Mesenchymal stem cell (in vitro differentiated cells and primary cell): ENCODE results near the gene MTPN.

Experiments used
- DNase-seq: peaks from one replicate; pipeline ENCODE4 v3.0.0-alpha.2; 2013
- H2AFZ ChIP-seq: one replicate; pipeline ENCODE4 v1.6.1; 2013; ENCODE audit warnings: low read depth, mild to moderate bottlenecking, control low read depth, inconsistent platforms, low read length, moderate library complexity
- H2AK5ac ChIP-seq: 2 replicates; pipeline ENCODE4 v1.6.1; 2013; ENCODE audit warnings: low read length, moderate library complexity, mild to moderate bottlenecking, inconsistent platforms; ENCODE audit not compliant: severe bottlenecking
- H2BK120ac ChIP-seq: one replicate; pipeline ENCODE4 v1.6.1; 2013; ENCODE audit warnings: low read depth, mild to moderate bottlenecking, inconsistent platforms, low read length, moderate library complexity
- H2BK12ac ChIP-seq, 2 experiments: one replicate each; pipeline ENCODE4 v1.6.1; 2013; ENCODE audit warnings: inconsistent platforms in 2 of 2, low read length in 2 of 2, mild to moderate bottlenecking in 2 of 2, moderate library complexity in 2 of 2, control low read depth in 1 of 2
- H2BK15ac ChIP-seq: one replicate; pipeline ENCODE4 v1.6.1; 2013; ENCODE audit warnings: mild to moderate bottlenecking, low read depth, inconsistent platforms; ENCODE audit not compliant: poor library complexity, severe bottlenecking
- H2BK5ac ChIP-seq: 2 replicates; pipeline ENCODE4 v1.6.1; 2013; ENCODE audit warnings: low read depth, mild to moderate bottlenecking, low read length, control low read depth, inconsistent platforms; ENCODE audit not compliant: poor library complexity, severe bottlenecking
- H3K14ac ChIP-seq, 2 experiments: one replicate each; pipeline ENCODE4 v1.6.1; 2013; ENCODE audit warnings: inconsistent platforms in 2 of 2, low read length in 2 of 2, control low read depth in 1 of 2, mild to moderate bottlenecking in 1 of 2, moderate library complexity in 1 of 2
- H3K18ac ChIP-seq, 2 experiments: one replicate each; pipeline ENCODE4 v1.6.1; 2013; ENCODE audit warnings: inconsistent platforms in 2 of 2, low read length in 2 of 2, control low read depth in 1 of 2, low read depth in 1 of 2, mild to moderate bottlenecking in 1 of 2
- H3K23ac ChIP-seq, 2 experiments: one replicate each; pipeline ENCODE4 v1.6.1; 2013; ENCODE audit warnings: inconsistent platforms in 2 of 2, low read length in 2 of 2, mild to moderate bottlenecking in 2 of 2, moderate library complexity in 2 of 2, control low read depth in 1 of 2
- H3K27ac ChIP-seq: 2 replicates; pipeline ENCODE4 v1.5.1; 2013; ENCODE audit warnings: mild to moderate bottlenecking, moderate library complexity, low read length, control low read depth, inconsistent platforms; ENCODE audit not compliant: poor library complexity, severe bottlenecking
- H3K27me3 ChIP-seq, 2 experiments: 2 replicates each; pipeline versions ENCODE4 v1.6.1 to v1.7.0; 2013; ENCODE audit warnings: low read length in 2 of 2, mild to moderate bottlenecking in 2 of 2, moderate library complexity in 2 of 2, control low read depth in 1 of 2, inconsistent platforms in 1 of 2; ENCODE audit not compliant: control insufficient read depth in 1 of 2, insufficient read depth in 1 of 2
- H3K36me3 ChIP-seq, 2 experiments: 2 replicates each; pipeline versions ENCODE4 v1.6.1 to v1.7.0; 2013; ENCODE audit warnings: low read length in 2 of 2, control low read depth in 1 of 2, inconsistent platforms in 1 of 2, low read depth in 1 of 2, mild to moderate bottlenecking in 1 of 2; ENCODE audit not compliant: insufficient read depth in 2 of 2, control insufficient read depth in 1 of 2
- H3K4ac ChIP-seq, 2 experiments: one replicate each; pipeline ENCODE4 v1.6.1; 2013; ENCODE audit warnings: inconsistent platforms in 2 of 2, low read length in 2 of 2, mild to moderate bottlenecking in 2 of 2, moderate library complexity in 2 of 2, control low read depth in 1 of 2, low read depth in 1 of 2
- H3K4me1 ChIP-seq: 2 replicates; pipeline ENCODE4 v1.6.1; 2013; ENCODE audit warnings: low read depth, low read length, control low read depth; ENCODE audit not compliant: control insufficient read depth, insufficient read depth
- H3K4me2 ChIP-seq: 2 replicates; pipeline ENCODE4 v1.6.1; 2013; ENCODE audit warnings: low read length, mild to moderate bottlenecking, inconsistent platforms; ENCODE audit not compliant: poor library complexity, severe bottlenecking
- H3K4me3 ChIP-seq, 2 experiments: 2 replicates each; pipeline versions ENCODE4 v1.5.1 to v1.7.0; 2013; ENCODE audit warnings: low read length in 2 of 2, mild to moderate bottlenecking in 2 of 2, control low read depth in 1 of 2, low read depth in 1 of 2; ENCODE audit not compliant: insufficient read depth in 1 of 2
- H3K79me1 ChIP-seq: replicated peaks from 2 replicates; pipeline ENCODE4 v1.6.1; 2013; ENCODE audit warnings: mild to moderate bottlenecking, control low read depth, low read length, inconsistent platforms; ENCODE audit not compliant: poor library complexity, severe bottlenecking
- H3K9ac ChIP-seq: 2 replicates; pipeline ENCODE4 v1.7.0; 2013; ENCODE audit warnings: mild to moderate bottlenecking, low read length, moderate library complexity
- H3K9me3 ChIP-seq: 2 replicates; pipeline ENCODE4 v1.7.0; 2013; ENCODE audit warnings: mild to moderate bottlenecking, low read length; ENCODE audit not compliant: control insufficient read depth
- H4K8ac ChIP-seq: one replicate; pipeline ENCODE4 v1.6.1; 2013; ENCODE audit warnings: inconsistent platforms, mild to moderate bottlenecking, low read length, moderate library complexity
- H4K91ac ChIP-seq: one replicate; pipeline ENCODE4 v1.6.1; 2013; ENCODE audit warnings: mild to moderate bottlenecking, low read length, inconsistent platforms
- WGBS: methylation state at CpG from one replicate; pipeline ENCODE4 v1.1.7; 2013; ENCODE audit warnings: mixed read lengths; 5-methylcytosine and 5-hydroxymethylcytosine counted together

Gene MTPN

GRCh38 chr7:135958173-135958572 is 19.0 kb downstream of the MTPN start:
- no peaks in the 10 kb centered on the region for H3K9me3 ChIP-seq
- no peak for DNase-seq
- no peak overlapping the region for H2BK15ac ChIP-seq
- no peak overlapping the region for H2BK120ac ChIP-seq
- H3K23ac ChIP-seq = no peak overlapping the region
- H3K14ac ChIP-seq = no peak overlapping the region
- no peak overlapping the region for H3K4me2 ChIP-seq
- H3K4me1 ChIP-seq = no peaks in the 10 kb centered on the region
- no peaks in the 10 kb centered on the region for H3K27me3 ChIP-seq
- no peak overlapping the region for H2AFZ ChIP-seq
- no peak overlapping the region for H3K4me3 ChIP-seq
- H3K18ac ChIP-seq = no peak overlapping the region
- no peak overlapping the region for H3K4ac ChIP-seq
- no CpG with 5 or more reads among the region's 1 CpG for WGBS
- no peak overlapping the region for H4K91ac ChIP-seq
- H3K27ac ChIP-seq = no peak overlapping the region
- peaks cover 0 to 22% of the 10 kb centered on the region in 2 experiments for H3K36me3 ChIP-seq
- H3K9ac ChIP-seq = no peak overlapping the region
- no peak overlapping the region for H2BK5ac ChIP-seq
- no peak overlapping the region for H2BK12ac ChIP-seq
- H4K8ac ChIP-seq = no peak overlapping the region
- H2AK5ac ChIP-seq = no peak overlapping the region
- H3K79me1 ChIP-seq = peaks cover 1% of the 10 kb centered on the region

- Histone ChIP-seq H3K4me2 (no peak overlapping the region), H2AFZ (no peak overlapping the region)
These were observed 19.5 kb downstream of the MTPN start for GRCh38 chr7:135957627-135958026.

GRCh38 chr7:135956393-135956792 is 20.8 kb downstream of the MTPN start:
- 90% methylated on average over 2 of the region's 2 CpGs for WGBS
- no peak overlapping the region for H4K91ac ChIP-seq
- H3K9ac ChIP-seq = no peak overlapping the region
- H2BK15ac ChIP-seq = no peak overlapping the region
- H3K23ac ChIP-seq = no peak overlapping the region
- no peak overlapping the region for H3K4me2 ChIP-seq
- DNase-seq = no peak
- no peak overlapping the region for H3K4ac ChIP-seq
- peaks cover 2% of the 10 kb centered on the region for H3K79me1 ChIP-seq
- no peak overlapping the region for H2BK5ac ChIP-seq
- H4K8ac ChIP-seq = no peak overlapping the region
- H2BK120ac ChIP-seq = no peak overlapping the region
- no peak overlapping the region for H3K18ac ChIP-seq
- H2AFZ ChIP-seq = no peak overlapping the region
- H2BK12ac ChIP-seq = no peak overlapping the region
- H2AK5ac ChIP-seq = no peak overlapping the region
- peaks cover 0 to 23% of the 10 kb centered on the region in 2 experiments for H3K36me3 ChIP-seq
- no peaks in the 10 kb centered on the region for H3K27me3 ChIP-seq
- H3K9me3 ChIP-seq = no peaks in the 10 kb centered on the region
- H3K14ac ChIP-seq = no peak overlapping the region
- peaks cover 1% of the 10 kb centered on the region for H3K4me1 ChIP-seq
- H3K4me3 ChIP-seq = no peak overlapping the region
- no peak overlapping the region for H3K27ac ChIP-seq

More at GRCh38 chr7:135957627-135958026, 19.5 kb downstream of the MTPN start:
- peaks cover 1% of the 10 kb centered on the region for H3K4me1 ChIP-seq
- no peak overlapping the region for H3K27ac ChIP-seq
- H4K8ac ChIP-seq = no peak overlapping the region
- H3K9ac ChIP-seq = no peak overlapping the region
- peaks cover 1% of the 10 kb centered on the region for H3K79me1 ChIP-seq
- no peaks in the 10 kb centered on the region for H3K27me3 ChIP-seq
- no peak overlapping the region for H3K14ac ChIP-seq
- no peak for DNase-seq
- H2BK120ac ChIP-seq = no peak overlapping the region
- no peak overlapping the region for H3K23ac ChIP-seq
- H2BK12ac ChIP-seq = no peak overlapping the region
- 92% methylated on average over 1 of the region's 2 CpGs for WGBS
- no peak overlapping the region for H3K18ac ChIP-seq
- no peak overlapping the region for H4K91ac ChIP-seq
- no peak overlapping the region for H2BK15ac ChIP-seq
- H2BK5ac ChIP-seq = no peak overlapping the region
- no peak overlapping the region for H3K4ac ChIP-seq
- H3K36me3 ChIP-seq = peaks cover 0 to 22% of the 10 kb centered on the region in 2 experiments
- H3K4me3 ChIP-seq = no peak overlapping the region
- H2AK5ac ChIP-seq = no peak overlapping the region
- H3K9me3 ChIP-seq = no peaks in the 10 kb centered on the region

GRCh38 chr7:135950972-135951371 is 26.2 kb downstream of the MTPN start:
- Histone ChIP-seq H3K4me2 (no peak overlapping the region), H3K27ac (no peak overlapping the region), H4K91ac (no peak overlapping the region), H3K79me1 (peaks cover 14% of the 10 kb centered on the region), H2BK15ac (no peak overlapping the region), H3K23ac (no peak overlapping the region), H2BK5ac (no peak overlapping the region), H3K9me3 (no peaks in the 10 kb centered on the region), H3K18ac (no peak overlapping the region), H2AK5ac (no peak overlapping the region), H3K14ac (no peak overlapping the region), H3K4me3 (no peak overlapping the region), H2AFZ (no peak overlapping the region), H3K36me3 (peaks cover 0 to 58% of the 10 kb centered on the region in 2 experiments), H3K9ac (no peak overlapping the region), H3K4ac (no peak overlapping the region), H2BK12ac (no peak overlapping the region), H3K27me3 (no peaks in the 10 kb centered on the region), H4K8ac (no peak overlapping the region), H3K4me1 (peaks cover 1% of the 10 kb centered on the region), H2BK120ac (no peak overlapping the region)
- DNase-seq = no peak
- 100% methylated on average over 2 of the region's 2 CpGs for WGBS
